GM12892 (cell line): ENCODE results near the gene C19orf53.

ENCODE experiments used
- POLR2A ChIP-seq: IDR thresholded peaks from 2 replicates; pipeline ENCODE4 v1.6.1; 2011; ENCODE audit warnings: low read depth, low read length, control low read depth
- POLR2AphosphoS5 ChIP-seq: IDR thresholded peaks from 2 replicates; pipeline ENCODE4 v1.6.1; 2011; ENCODE audit warnings: low read depth, low read length, control low read depth
- TAF1 ChIP-seq: IDR thresholded peaks from 2 replicates; pipeline ENCODE4 v1.6.1; 2011; ENCODE audit warnings: low read depth, mild to moderate bottlenecking, control low read depth, low read length, borderline replicate concordance

DNA sequence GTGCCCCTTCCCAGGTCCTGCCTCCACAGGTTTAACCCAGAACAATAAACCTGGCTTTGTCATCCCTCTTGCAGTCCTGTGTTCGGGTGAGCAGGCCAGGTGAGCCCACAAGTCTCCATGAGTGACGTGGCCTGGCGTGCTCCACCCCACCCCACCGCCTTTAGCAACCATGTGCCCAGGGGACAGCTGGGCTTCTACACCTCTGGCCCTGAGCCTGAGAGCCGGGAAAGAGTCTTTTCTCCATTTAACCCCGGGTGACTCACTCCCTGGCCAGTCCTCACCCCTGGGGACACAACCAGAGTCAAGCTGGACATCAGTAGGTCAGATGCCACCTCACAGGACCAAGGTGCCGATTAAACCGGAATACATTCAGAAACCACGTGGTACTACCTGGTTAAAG lies 4.1 kb downstream of the C19orf53 start:
- TF ChIP-seq POLR2AphosphoS5 (no peak), POLR2A (no peak), TAF1 (no peak)
